Kidney epithelial cell (primary cell): Measurements from ENCODE around the gene FLT3. TPM values are rescaled to one million over a fixed set of nuclear protein-coding genes. Genes with fewer than 3 reads are reported as not detected.

Source experiments
- DNase-seq: peaks from one replicate; pipeline ENCODE4 v3.0.0-alpha.2; 2010; ENCODE audit warnings: low read depth
- H3K27me3 ChIP-seq: 2 replicates; pipeline ENCODE4 v1.6.0; 2011; ENCODE audit warnings: low read length; ENCODE audit not compliant: control insufficient read depth, insufficient read depth
- H3K36me3 ChIP-seq: 2 replicates; pipeline ENCODE4 v1.5.1; 2011; ENCODE audit warnings: low read length; ENCODE audit not compliant: control insufficient read depth, insufficient read depth
- H3K4me3 ChIP-seq: 2 replicates; pipeline ENCODE4 v1.5.1; 2011; ENCODE audit warnings: low read depth, mild to moderate bottlenecking, control low read depth, low read length
- CTCF ChIP-seq: IDR thresholded peaks from 2 replicates; pipeline ENCODE4 v1.5.1; 2011; ENCODE audit warnings: mild to moderate bottlenecking, moderate library complexity, low read length, control low read depth, inconsistent platforms; ENCODE audit not compliant: insufficient read depth, poor library complexity, severe bottlenecking
- total RNA-seq: library from RNA; depleted of rRNA; stranded (reverse); fragments of >200 nt; gene quantifications from 2 replicates; pipeline ENCODE4 v1.2.3, GENCODE V29; 2015

Gene FLT3
- total RNA-seq, 1 donor from 2014 or later = 0.88 TPM

GRCh38 chr13:28027071-28027470, 73.3 kb downstream of the FLT3 start:
- TF ChIP-seq CTCF = no peak
- Histone ChIP-seq H3K4me3 (no peak overlapping the region), H3K27me3 (no peaks in the 10 kb centered on the region), H3K36me3 (no peaks in the 10 kb centered on the region)
- no peak for DNase-seq

GRCh38 chr13:28026508-28026907, 73.9 kb downstream of the FLT3 start:
- Histone ChIP-seq H3K36me3 (no peaks in the 10 kb centered on the region), H3K4me3 (no peak overlapping the region), H3K27me3 (no peaks in the 10 kb centered on the region)
- no peak for DNase-seq
- no peak for TF ChIP-seq CTCF

GRCh38 chr13:28022848-28023518, 77.4 kb downstream of the FLT3 start:
- H3K36me3 ChIP-seq = no peaks in the 10 kb centered on the region
- H3K4me3 ChIP-seq = no peak overlapping the region
- DNase-seq = no peak
- no peak for TF ChIP-seq CTCF
- H3K27me3 ChIP-seq = no peaks in the 10 kb centered on the region

GRCh38 chr13:28014301-28014700, 86.1 kb downstream of the FLT3 start:
- no peak for TF ChIP-seq CTCF
- Histone ChIP-seq H3K4me3 (no peak overlapping the region), H3K27me3 (no peaks in the 10 kb centered on the region), H3K36me3 (no peaks in the 10 kb centered on the region)
- no peak for DNase-seq

- TF ChIP-seq CTCF = no peak
- H3K36me3 ChIP-seq = no peaks in the 10 kb centered on the region
- DNase-seq = no peak
- H3K4me3 ChIP-seq = no peak overlapping the region
- no peaks in the 10 kb centered on the region for H3K27me3 ChIP-seq
Observed at GRCh38 chr13:28013482-28013881, 86.9 kb downstream of the FLT3 start.

- Histone ChIP-seq H3K36me3 (no peaks in the 10 kb centered on the region), H3K27me3 (no peaks in the 10 kb centered on the region), H3K4me3 (no peak overlapping the region)
- TF ChIP-seq CTCF = no peak
- no peak for DNase-seq
Observed at GRCh38 chr13:28012896-28013295, 87.5 kb downstream of the FLT3 start.
